ENCODE results near the gene ENC1.

Gene ENC1

GRCh38 chr5:74665273-74665672, 24.7 kb upstream of the ENC1 start:
- no peak overlapping the region for H3K4me3 ChIP-seq (ENCODE audit: low read depth, low read length)
- TF ChIP-seq, protein P1, sequence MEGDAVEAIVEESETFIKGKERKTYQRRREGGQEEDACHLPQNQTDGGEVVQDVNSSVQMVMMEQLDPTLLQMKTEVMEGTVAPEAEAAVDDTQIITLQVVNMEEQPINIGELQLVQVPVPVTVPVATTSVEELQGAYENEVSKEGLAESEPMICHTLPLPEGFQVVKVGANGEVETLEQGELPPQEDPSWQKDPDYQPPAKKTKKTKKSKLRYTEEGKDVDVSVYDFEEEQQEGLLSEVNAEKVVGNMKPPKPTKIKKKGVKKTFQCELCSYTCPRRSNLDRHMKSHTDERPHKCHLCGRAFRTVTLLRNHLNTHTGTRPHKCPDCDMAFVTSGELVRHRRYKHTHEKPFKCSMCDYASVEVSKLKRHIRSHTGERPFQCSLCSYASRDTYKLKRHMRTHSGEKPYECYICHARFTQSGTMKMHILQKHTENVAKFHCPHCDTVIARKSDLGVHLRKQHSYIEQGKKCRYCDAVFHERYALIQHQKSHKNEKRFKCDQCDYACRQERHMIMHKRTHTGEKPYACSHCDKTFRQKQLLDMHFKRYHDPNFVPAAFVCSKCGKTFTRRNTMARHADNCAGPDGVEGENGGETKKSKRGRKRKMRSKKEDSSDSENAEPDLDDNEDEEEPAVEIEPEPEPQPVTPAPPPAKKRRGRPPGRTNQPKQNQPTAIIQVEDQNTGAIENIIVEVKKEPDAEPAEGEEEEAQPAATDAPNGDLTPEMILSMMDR (IDR thresholded peaks at IDR 0.05; ENCODE audit: low read depth, low read length, missing control alignments), result no peak
- no peak for DNase-seq (ENCODE audit: low read depth)

- H3K4me3 ChIP-seq (ENCODE audit: low read depth, low read length), result no peak overlapping the region
- TF ChIP-seq, protein P1 (IDR thresholded peaks at IDR 0.05; ENCODE audit: low read depth, low read length, missing control alignments), result no peak
- DNase-seq (ENCODE audit: low read depth), result no peak
These were observed 24.0 kb upstream of the ENC1 start for GRCh38 chr5:74664551-74664950.

GRCh38 chr5:74660873-74661272, 20.3 kb upstream of the ENC1 start:
- no peak overlapping the region for H3K4me3 ChIP-seq (ENCODE audit: low read depth, low read length)
- TF ChIP-seq, protein P1 (IDR thresholded peaks at IDR 0.05; ENCODE audit: low read depth, low read length, missing control alignments), result no peak
- DNase-seq (ENCODE audit: low read depth), result no peak

DNA sequence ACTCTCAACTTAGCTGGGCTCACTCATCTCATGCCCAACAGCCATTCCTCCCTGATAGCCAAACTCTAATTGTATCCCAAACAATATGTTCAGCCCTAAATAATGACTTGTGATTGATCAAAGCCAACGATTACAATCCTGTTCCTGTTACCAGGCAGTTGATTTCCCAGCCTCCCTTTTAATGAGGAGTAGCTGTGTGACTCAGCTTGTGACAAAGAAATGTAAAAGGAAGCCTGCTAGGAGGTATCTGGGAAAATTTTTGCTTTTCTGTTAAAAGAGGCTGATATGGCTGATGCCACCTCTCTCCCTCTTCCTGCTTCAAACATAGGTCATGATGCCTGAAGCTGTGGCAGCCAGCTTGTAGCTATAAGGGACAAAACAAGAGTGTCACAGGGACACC, 19.6 kb upstream of the ENC1 start:
- no peak for DNase-seq (ENCODE audit: low read depth)
- TF ChIP-seq, protein P1 (IDR thresholded peaks at IDR 0.05; ENCODE audit: low read depth, low read length, missing control alignments), result no peak
- H3K4me3 ChIP-seq (ENCODE audit: low read depth, low read length), result no peak overlapping the region

DNA sequence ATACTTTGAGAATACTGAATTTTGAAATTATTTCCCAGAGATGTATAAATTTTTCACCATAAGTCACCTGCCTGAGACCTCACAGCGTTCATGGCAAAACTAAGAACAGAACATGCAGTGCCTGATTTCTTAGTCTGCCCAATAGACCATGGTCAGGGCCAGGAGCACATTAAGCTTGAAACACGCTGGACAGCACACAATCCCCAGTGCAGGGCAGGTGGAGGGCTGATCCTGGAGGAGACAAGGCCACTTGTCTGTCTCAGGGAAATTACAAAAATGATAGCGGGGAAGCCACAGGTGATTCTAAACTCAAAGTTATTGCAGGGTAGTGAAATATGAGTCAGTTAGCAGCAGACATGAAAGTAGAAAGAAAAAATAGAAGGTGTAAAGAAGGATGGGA, 18.6 kb upstream of the ENC1 start:
- no peak overlapping the region for H3K4me3 ChIP-seq (ENCODE audit: low read depth, low read length)
- TF ChIP-seq, protein P1 (IDR thresholded peaks at IDR 0.05; ENCODE audit: low read depth, low read length, missing control alignments), result no peak
- DNase-seq (ENCODE audit: low read depth), result no peak

DNA sequence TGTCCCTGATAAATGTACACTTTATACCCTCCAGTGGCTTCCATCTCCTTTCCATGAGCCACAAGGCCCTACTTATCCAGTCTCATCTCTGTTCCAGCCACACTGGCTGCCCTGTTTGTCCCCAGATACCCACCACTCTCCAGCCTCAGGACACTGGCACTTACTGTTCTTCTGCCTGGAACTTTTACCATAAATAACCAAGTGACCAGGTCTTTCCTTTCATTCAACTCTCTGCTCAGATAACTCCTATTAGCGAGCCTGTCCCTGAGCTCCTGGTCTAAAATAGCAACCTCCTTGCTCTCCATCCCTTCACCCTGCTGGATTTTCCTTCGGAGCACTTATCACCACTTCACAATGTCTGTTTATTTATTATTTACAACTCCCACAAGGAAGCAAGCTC, 16.6 kb upstream of the ENC1 start:
- TF ChIP-seq, protein P1 (IDR thresholded peaks at IDR 0.05; ENCODE audit: low read depth, low read length, missing control alignments), result no peak
- H3K4me3 ChIP-seq (ENCODE audit: low read depth, low read length), result no peak overlapping the region
- no peak for DNase-seq (ENCODE audit: low read depth)

- H3K4me3 ChIP-seq (ENCODE audit: low read depth, low read length), result no peak overlapping the region
- TF ChIP-seq, protein P1 (IDR thresholded peaks at IDR 0.05; ENCODE audit: low read depth, low read length, missing control alignments), result no peak
- DNase-seq (ENCODE audit: low read depth), result no peak
These were observed 15.2 kb upstream of the ENC1 start for GRCh38 chr5:74655716-74656115.

All from GM12864 (cell line).